ENCODE data around the gene ST6GAL1. TPM values are rescaled to one million over a fixed set of nuclear protein-coding genes. Genes with fewer than 3 reads are reported as not detected.
"Not testable (repeated sequence)": the region's sequence is repeated elsewhere in the genome, so short reads cannot be mapped to it uniquely, and the experiment has no call there.

The ST6GAL1 gene
- total and polyA plus RNA-seq, 4 donors, result 15.1 to 113 (median 60.4) TPM

GRCh38 chr3:187022403-187023029 lies 92.2 kb downstream of the ST6GAL1 start:
- ATAC-seq (ENCODE audit: insufficient read depth, low FRiP score), result no peak
- WGBS, 2 donors, result 92 to 93% methylated on average over 3 of the region's 3 CpGs

GRCh38 chr3:187023340-187023739 lies 93.0 kb downstream of the ST6GAL1 start:
- WGBS, 2 donors, result 75 to 95% methylated on average over 2 of the region's 2 CpGs

More at GRCh38 chr3:187022403-187023029, 92.2 kb downstream of the ST6GAL1 start:
- H3K4me3 ChIP-seq, result no peak overlapping the region
- H3K9me3 ChIP-seq (ENCODE audit: control insufficient read depth in 4 of 4, insufficient read depth in 3 of 4, low read length in 3 of 4), result no peaks in the 10 kb centered on the region
- H3K36me3 ChIP-seq (ENCODE audit: control insufficient read depth in 4 of 4, insufficient read depth in 4 of 4, low read length in 4 of 4), result peaks cover 0 to under 1% (median 0%) of the 10 kb centered on the region in 4 donors
- H3K9ac ChIP-seq (ENCODE audit: insufficient read depth in 1 of 2, low read length in 2 of 2), result no peak overlapping the region
- DNase-seq, result no peak
- H3K27me3 ChIP-seq (ENCODE audit: control insufficient read depth in 3 of 3, insufficient read depth in 3 of 3, low read length in 2 of 3), result no peaks in the 10 kb centered on the region
- TF ChIP-seq CTCF (IDR thresholded peaks at IDR 0.05; ENCODE audit: control extremely low read depth, extremely low read depth), result no peak
- peaks cover 0 to 12% (median 0%) of the 10 kb centered on the region in 5 donors for H3K4me1 ChIP-seq (ENCODE audit: control insufficient read depth in 5 of 5, insufficient read depth in 5 of 5, low read length in 5 of 5)
- no peak overlapping the region for H3K27ac ChIP-seq (ENCODE audit: low read depth in 1 of 2, low read length in 1 of 2)

GRCh38 chr3:187024536-187025226 lies 94.4 kb downstream of the ST6GAL1 start:
- no peak for TF ChIP-seq CTCF (IDR thresholded peaks at IDR 0.05; ENCODE audit: control extremely low read depth, extremely low read depth)
- Histone ChIP-seq H3K9ac (ENCODE audit: insufficient read depth in 1 of 2, low read length in 2 of 2) (no peak overlapping the region), H3K36me3 (ENCODE audit: control insufficient read depth in 4 of 4, insufficient read depth in 4 of 4, low read length in 4 of 4) (no peaks in the 10 kb centered on the region), H3K27ac (ENCODE audit: low read depth in 1 of 2, low read length in 1 of 2) (no peak overlapping the region), H3K4me1 (ENCODE audit: control insufficient read depth in 5 of 5, insufficient read depth in 5 of 5, low read length in 5 of 5) (peaks cover 0 to 15% (median 0%) of the 10 kb centered on the region in 5 donors), H3K4me3 (no peak overlapping the region), H3K9me3 (ENCODE audit: control insufficient read depth in 4 of 4, insufficient read depth in 3 of 4, low read length in 3 of 4) (no peaks in the 10 kb centered on the region), H3K27me3 (ENCODE audit: control insufficient read depth in 3 of 3, insufficient read depth in 3 of 3, low read length in 2 of 3) (no peaks in the 10 kb centered on the region)
- DNase-seq, result peak in 1 of 3 donors; percentile 41
- no peak for ATAC-seq (ENCODE audit: insufficient read depth, low FRiP score)
- 69 to 74% methylated on average over 10 of the region's 10 CpGs for WGBS, 2 donors

More at GRCh38 chr3:187023340-187023739, 93.0 kb downstream of the ST6GAL1 start:
- ATAC-seq (ENCODE audit: insufficient read depth, low FRiP score); H3K4me3 ChIP-seq; H3K9me3 ChIP-seq (ENCODE audit: control insufficient read depth in 4 of 4, insufficient read depth in 3 of 4, low read length in 3 of 4); H3K4me1 ChIP-seq (ENCODE audit: control insufficient read depth in 5 of 5, insufficient read depth in 5 of 5, low read length in 5 of 5); DNase-seq; H3K9ac ChIP-seq (ENCODE audit: insufficient read depth in 1 of 2, low read length in 2 of 2); H3K27me3 ChIP-seq (ENCODE audit: control insufficient read depth in 3 of 3, insufficient read depth in 3 of 3, low read length in 2 of 3); H3K36me3 ChIP-seq (ENCODE audit: control insufficient read depth in 4 of 4, insufficient read depth in 4 of 4, low read length in 4 of 4); H3K27ac ChIP-seq (ENCODE audit: low read depth in 1 of 2, low read length in 1 of 2): not testable (repeated sequence)

- no peak for DNase-seq
- Histone ChIP-seq H3K4me1 (ENCODE audit: control insufficient read depth in 5 of 5, insufficient read depth in 5 of 5, low read length in 5 of 5) (peaks cover 0 to 15% (median 0%) of the 10 kb centered on the region in 5 donors), H3K36me3 (ENCODE audit: control insufficient read depth in 4 of 4, insufficient read depth in 4 of 4, low read length in 4 of 4) (no peaks in the 10 kb centered on the region), H3K9me3 (ENCODE audit: control insufficient read depth in 4 of 4, insufficient read depth in 3 of 4, low read length in 3 of 4) (no peaks in the 10 kb centered on the region), H3K27ac (ENCODE audit: low read depth in 1 of 2, low read length in 1 of 2) (no peak overlapping the region), H3K9ac (ENCODE audit: insufficient read depth in 1 of 2, low read length in 2 of 2) (no peak overlapping the region), H3K27me3 (ENCODE audit: control insufficient read depth in 3 of 3, insufficient read depth in 3 of 3, low read length in 2 of 3) (no peaks in the 10 kb centered on the region), H3K4me3 (no peak overlapping the region)
- no peak for ATAC-seq (ENCODE audit: insufficient read depth, low FRiP score)
- 72% methylated on average over 6 of the region's 6 CpGs for WGBS, 2 donors
- no peak for TF ChIP-seq CTCF (IDR thresholded peaks at IDR 0.05; ENCODE audit: control extremely low read depth, extremely low read depth)
Measured at GRCh38 chr3:187025254-187025655, 94.9 kb downstream of the ST6GAL1 start.

Measured in lung (tissue), 12 donors.